ENCODE data around the gene AP3B2.
A peak's percentile ranks its signal among the peaks of the same experiment; 100 is the strongest.

The AP3B2 gene

GRCh38 chr15:82689147-82689546 lies 20.5 kb downstream of the AP3B2 start:
- Histone ChIP-seq H3K14ac (ENCODE audit: low read length) (no peak overlapping the region), H3K4ac (ENCODE audit: low read depth, low read length) (no peak overlapping the region), H3K4me2 (ENCODE audit: low read length) (no peak overlapping the region), H2BK5ac (ENCODE audit: low read depth, low read length, poor library complexity) (no peak overlapping the region), H3K18ac (ENCODE audit: low read length) (no peak overlapping the region), H4K91ac (ENCODE audit: low read depth, low read length) (no peak overlapping the region), H3K27ac (ENCODE audit: low read depth, low read length) (no peak overlapping the region), H2AFZ (ENCODE audit: insufficient read depth, low read length, poor library complexity) (no peak overlapping the region), H4K12ac (ENCODE audit: low read depth, low read length) (no peak overlapping the region), H3K79me2 (ENCODE audit: control insufficient read depth, insufficient read depth, low read length, poor library complexity) (no peaks in the 10 kb centered on the region), H3K4me3 (ENCODE audit: low read depth, low read length) (no peak overlapping the region), H3K79me1 (ENCODE audit: low read length) (no peaks in the 10 kb centered on the region), H3K36me3 (ENCODE audit: control insufficient read depth in 1 of 2, insufficient read depth in 2 of 2, low read length in 2 of 2) (no peaks in the 10 kb centered on the region), H3K9ac (ENCODE audit: low read length) (no peak overlapping the region), H3K27me3 (ENCODE audit: insufficient read depth, low read length) (no peaks in the 10 kb centered on the region), H2AK5ac (ENCODE audit: low read length) (no peak overlapping the region), H2BK12ac (ENCODE audit: low read length) (no peak overlapping the region), H2BK120ac (ENCODE audit: insufficient read depth, low read length, poor library complexity) (no peak overlapping the region), H3K23ac (ENCODE audit: low read length) (no peak overlapping the region), H3K9me3 (ENCODE audit: insufficient read depth, low read depth, low read length) (peaks cover 3% of the 10 kb centered on the region), H3K4me1 (ENCODE audit: control insufficient read depth in 1 of 2, insufficient read depth in 2 of 2, low read length in 2 of 2) (no peaks in the 10 kb centered on the region), H4K8ac (ENCODE audit: low read depth, low read length) (no peak overlapping the region)
- no peak for DNase-seq
- no CpG with 5 or more reads among the region's 8 CpGs for WGBS (ENCODE audit: extremely low coverage, insufficient coverage, insufficient read length)

GRCh38 chr15:82688691-82689090 lies 21.0 kb downstream of the AP3B2 start:
- Histone ChIP-seq H3K4me2 (ENCODE audit: low read length) (no peak overlapping the region), H3K9me3 (ENCODE audit: insufficient read depth, low read depth, low read length) (peaks cover 3% of the 10 kb centered on the region), H4K91ac (ENCODE audit: low read depth, low read length) (no peak overlapping the region), H3K4me3 (ENCODE audit: low read depth, low read length) (no peak overlapping the region), H4K8ac (ENCODE audit: low read depth, low read length) (no peak overlapping the region), H2BK120ac (ENCODE audit: insufficient read depth, low read length, poor library complexity) (no peak overlapping the region), H3K4ac (ENCODE audit: low read depth, low read length) (no peak overlapping the region), H3K79me2 (ENCODE audit: control insufficient read depth, insufficient read depth, low read length, poor library complexity) (no peaks in the 10 kb centered on the region), H3K9ac (ENCODE audit: low read length) (no peak overlapping the region), H3K4me1 (ENCODE audit: control insufficient read depth in 1 of 2, insufficient read depth in 2 of 2, low read length in 2 of 2) (no peaks in the 10 kb centered on the region), H3K36me3 (ENCODE audit: control insufficient read depth in 1 of 2, insufficient read depth in 2 of 2, low read length in 2 of 2) (no peaks in the 10 kb centered on the region), H2AK5ac (ENCODE audit: low read length) (no peak overlapping the region), H4K12ac (ENCODE audit: low read depth, low read length) (no peak overlapping the region), H3K18ac (ENCODE audit: low read length) (no peak overlapping the region), H2AFZ (ENCODE audit: insufficient read depth, low read length, poor library complexity) (no peak overlapping the region), H2BK5ac (ENCODE audit: low read depth, low read length, poor library complexity) (no peak overlapping the region), H3K27ac (ENCODE audit: low read depth, low read length) (no peak overlapping the region), H2BK12ac (ENCODE audit: low read length) (no peak overlapping the region), H3K79me1 (ENCODE audit: low read length) (no peaks in the 10 kb centered on the region), H3K23ac (ENCODE audit: low read length) (no peak overlapping the region), H3K27me3 (ENCODE audit: insufficient read depth, low read length) (no peaks in the 10 kb centered on the region), H3K14ac (ENCODE audit: low read length) (no peak overlapping the region)
- WGBS (ENCODE audit: extremely low coverage, insufficient coverage, insufficient read length), result no CpG with 5 or more reads among the region's 10 CpGs
- DNase-seq, result no peak

GRCh38 chr15:82681371-82681770 lies 28.3 kb downstream of the AP3B2 start:
- no peak overlapping the region for H3K14ac ChIP-seq (ENCODE audit: low read length)
- no peak overlapping the region for H2BK5ac ChIP-seq (ENCODE audit: low read depth, low read length, poor library complexity)
- H3K4me1 ChIP-seq (ENCODE audit: control insufficient read depth in 1 of 2, insufficient read depth in 2 of 2, low read length in 2 of 2), result peaks cover 11% of the 10 kb centered on the region in 2 experiments
- DNase-seq, result no peak
- no peak overlapping the region for H3K4ac ChIP-seq (ENCODE audit: low read depth, low read length)
- no peaks in the 10 kb centered on the region for H3K36me3 ChIP-seq (ENCODE audit: control insufficient read depth in 1 of 2, insufficient read depth in 2 of 2, low read length in 2 of 2)
- no CpG with 5 or more reads among the region's 10 CpGs for WGBS (ENCODE audit: extremely low coverage, insufficient coverage, insufficient read length)
- peak overlapping the region; percentile 17 for H2AK5ac ChIP-seq (ENCODE audit: low read length)
- no peak overlapping the region for H3K23ac ChIP-seq (ENCODE audit: low read length)
- H3K27me3 ChIP-seq (ENCODE audit: insufficient read depth, low read length), result no peaks in the 10 kb centered on the region
- H4K8ac ChIP-seq (ENCODE audit: low read depth, low read length), result peak overlapping the region; percentile 82
- H3K9me3 ChIP-seq (ENCODE audit: insufficient read depth, low read depth, low read length), result peaks cover 3% of the 10 kb centered on the region
- no peak overlapping the region for H2BK12ac ChIP-seq (ENCODE audit: low read length)
- H2BK120ac ChIP-seq (ENCODE audit: insufficient read depth, low read length, poor library complexity), result no peak overlapping the region
- H4K12ac ChIP-seq (ENCODE audit: low read depth, low read length), result no peak overlapping the region
- H4K91ac ChIP-seq (ENCODE audit: low read depth, low read length), result peak overlapping the region; percentile 74
- H3K9ac ChIP-seq (ENCODE audit: low read length), result no peak overlapping the region
- no peak overlapping the region for H3K18ac ChIP-seq (ENCODE audit: low read length)
- H3K4me2 ChIP-seq (ENCODE audit: low read length), result peak overlapping the region; percentile 90
- peaks cover 3% of the 10 kb centered on the region for H3K79me2 ChIP-seq (ENCODE audit: control insufficient read depth, insufficient read depth, low read length, poor library complexity)
- no peak overlapping the region for H3K27ac ChIP-seq (ENCODE audit: low read depth, low read length)
- H3K79me1 ChIP-seq (ENCODE audit: low read length), result peaks cover 3% of the 10 kb centered on the region
- H2AFZ ChIP-seq (ENCODE audit: insufficient read depth, low read length, poor library complexity), result no peak overlapping the region
- peak overlapping the region; percentile 4 for H3K4me3 ChIP-seq (ENCODE audit: low read depth, low read length)

- peak overlapping the region; percentile 60 for H3K9ac ChIP-seq (ENCODE audit: low read length)
- peak overlapping the region; percentile 31 for H2BK120ac ChIP-seq (ENCODE audit: insufficient read depth, low read length, poor library complexity)
- peak overlapping the region; percentile 72 for H3K4me3 ChIP-seq (ENCODE audit: low read depth, low read length)
These were observed 29.2 kb downstream of the AP3B2 start for GRCh38 chr15:82680200-82681102.

More at GRCh38 chr15:82680200-82681102, 29.2 kb downstream of the AP3B2 start:
- H2AFZ ChIP-seq (ENCODE audit: insufficient read depth, low read length, poor library complexity), result peak overlapping the region; percentile 92
- peak overlapping the region; percentile 88 for H4K12ac ChIP-seq (ENCODE audit: low read depth, low read length)
- no peak overlapping the region for H3K23ac ChIP-seq (ENCODE audit: low read length)
- H3K79me2 ChIP-seq (ENCODE audit: control insufficient read depth, insufficient read depth, low read length, poor library complexity), result peaks cover 3% of the 10 kb centered on the region
- H3K79me1 ChIP-seq (ENCODE audit: low read length), result peaks cover 3% of the 10 kb centered on the region
- peak overlapping the region; percentile 21 for H3K4ac ChIP-seq (ENCODE audit: low read depth, low read length)
- no peaks in the 10 kb centered on the region for H3K27me3 ChIP-seq (ENCODE audit: insufficient read depth, low read length)
- H3K4me2 ChIP-seq (ENCODE audit: low read length), result peak overlapping the region; percentile 90
- peaks cover 11% of the 10 kb centered on the region in 2 experiments for H3K4me1 ChIP-seq (ENCODE audit: control insufficient read depth in 1 of 2, insufficient read depth in 2 of 2, low read length in 2 of 2)
- H2BK12ac ChIP-seq (ENCODE audit: low read length), result no peak overlapping the region
- peak overlapping the region; percentile 74 for H4K91ac ChIP-seq (ENCODE audit: low read depth, low read length)
- H4K8ac ChIP-seq (ENCODE audit: low read depth, low read length), result peak overlapping the region; percentile 82
- H3K14ac ChIP-seq (ENCODE audit: low read length), result peak overlapping the region; percentile 54
- peak overlapping the region; percentile 69 for H3K18ac ChIP-seq (ENCODE audit: low read length)
- no peak overlapping the region for H2BK5ac ChIP-seq (ENCODE audit: low read depth, low read length, poor library complexity)
- no peak overlapping the region for H3K27ac ChIP-seq (ENCODE audit: low read depth, low read length)
- no peaks in the 10 kb centered on the region for H3K36me3 ChIP-seq (ENCODE audit: control insufficient read depth in 1 of 2, insufficient read depth in 2 of 2, low read length in 2 of 2)
- no CpG with 5 or more reads among the region's 76 CpGs for WGBS (ENCODE audit: extremely low coverage, insufficient coverage, insufficient read length)
- peaks cover 3% of the 10 kb centered on the region for H3K9me3 ChIP-seq (ENCODE audit: insufficient read depth, low read depth, low read length)
- peak; percentile 70 to 75 for DNase-seq
- no peak overlapping the region for H2AK5ac ChIP-seq (ENCODE audit: low read length)

All from trophoblast cell (in vitro differentiated cells and primary cell).